Skeletal muscle tissue (tissue), 4 donors: ENCODE results near the gene ESR1. TPM values are rescaled to one million over a fixed set of nuclear protein-coding genes. Genes with fewer than 3 reads are reported as not detected.

ENCODE experiments used
- H3K27ac ChIP-seq: one replicate; pipeline ENCODE4 v1.7.0; 2013; ENCODE audit warnings: mild to moderate bottlenecking, low read depth, low read length, inconsistent platforms
- H3K27me3 ChIP-seq, 3 donors: one replicate each; pipeline ENCODE4 v1.7.0; 2013; ENCODE audit warnings: low read length in 3 of 3; ENCODE audit not compliant: control insufficient read depth in 3 of 3, insufficient read depth in 3 of 3
- H3K36me3 ChIP-seq, 3 donors: one replicate each; pipeline ENCODE4 v1.7.0; 2013; ENCODE audit warnings: low read length in 3 of 3; ENCODE audit not compliant: control insufficient read depth in 3 of 3, insufficient read depth in 3 of 3
- H3K4me1 ChIP-seq, 3 donors: one replicate each; pipeline ENCODE4 v1.7.0; 2013; ENCODE audit warnings: low read length in 3 of 3, mild to moderate bottlenecking in 3 of 3; ENCODE audit not compliant: control insufficient read depth in 3 of 3, insufficient read depth in 3 of 3
- H3K4me3 ChIP-seq, 3 donors: one replicate each; pipeline ENCODE4 v1.7.0; 2013; ENCODE audit warnings: low read length in 3 of 3
- H3K9ac ChIP-seq, 3 donors: one replicate each; pipeline ENCODE4 v1.7.0; 2013; ENCODE audit warnings: low read length in 3 of 3, mild to moderate bottlenecking in 3 of 3, moderate library complexity in 2 of 3, low read depth in 1 of 3
- H3K9me3 ChIP-seq, 3 donors: one replicate each; pipeline ENCODE4 v1.7.0; 2013; ENCODE audit warnings: low read length in 3 of 3; ENCODE audit not compliant: control insufficient read depth in 3 of 3
- total RNA-seq: library from RNA; depleted of rRNA; stranded (reverse); fragments of >200 nt; gene quantifications from one replicate; pipeline ENCODE4 v1.2.3, GENCODE V29; 2014
- donor health status: Osteomylitis.

ESR1 gene
- total RNA-seq, 1 donor from 2014 or later, result 1.0 TPM

GRCh38 chr6:151905854-151906253 is 98.4 kb downstream of the ESR1 start:
- no peaks in the 10 kb centered on the region for H3K27me3 ChIP-seq
- H3K27ac ChIP-seq, result no peak overlapping the region
- H3K4me1 ChIP-seq, result no peaks in the 10 kb centered on the region
- no peaks in the 10 kb centered on the region for H3K36me3 ChIP-seq
- H3K9me3 ChIP-seq, result no peaks in the 10 kb centered on the region
- no peak overlapping the region for H3K4me3 ChIP-seq
- H3K9ac ChIP-seq, result no peak overlapping the region

GRCh38 chr6:151911401-151911800 is 103.9 kb downstream of the ESR1 start:
- H3K36me3 ChIP-seq, result no peaks in the 10 kb centered on the region
- no peak overlapping the region for H3K4me3 ChIP-seq
- H3K9ac ChIP-seq, result no peak overlapping the region
- no peak overlapping the region for H3K27ac ChIP-seq
- no peaks in the 10 kb centered on the region for H3K9me3 ChIP-seq
- no peaks in the 10 kb centered on the region for H3K27me3 ChIP-seq
- no peaks in the 10 kb centered on the region for H3K4me1 ChIP-seq

- no peak overlapping the region for H3K27ac ChIP-seq
- no peak overlapping the region for H3K4me3 ChIP-seq
- no peaks in the 10 kb centered on the region for H3K36me3 ChIP-seq
- H3K9me3 ChIP-seq, result no peaks in the 10 kb centered on the region
- peaks cover 0 to 2% (median 0%) of the 10 kb centered on the region in 3 donors for H3K4me1 ChIP-seq
- H3K9ac ChIP-seq, result no peak overlapping the region
- no peaks in the 10 kb centered on the region for H3K27me3 ChIP-seq
These were observed 107.0 kb downstream of the ESR1 start for GRCh38 chr6:151914484-151914883.

- H3K4me3 ChIP-seq, result no peak overlapping the region
- H3K27me3 ChIP-seq, result no peaks in the 10 kb centered on the region
- H3K4me1 ChIP-seq, result peaks cover 0 to 2% (median 0%) of the 10 kb centered on the region in 3 donors
- H3K9ac ChIP-seq, result no peak overlapping the region
- H3K9me3 ChIP-seq, result no peaks in the 10 kb centered on the region
- no peaks in the 10 kb centered on the region for H3K36me3 ChIP-seq
- no peak overlapping the region for H3K27ac ChIP-seq
These were observed 108.6 kb downstream of the ESR1 start for GRCh38 chr6:151916075-151916474.

GRCh38 chr6:151916680-151917164 is 109.2 kb downstream of the ESR1 start:
- Histone ChIP-seq H3K9me3 (no peaks in the 10 kb centered on the region), H3K4me1 (peaks cover 0 to 2% (median 0%) of the 10 kb centered on the region in 3 donors), H3K27ac (no peak overlapping the region), H3K9ac (no peak overlapping the region), H3K36me3 (no peaks in the 10 kb centered on the region), H3K27me3 (no peaks in the 10 kb centered on the region), H3K4me3 (no peak overlapping the region)

- H3K27ac ChIP-seq, result no peak overlapping the region
- no peak overlapping the region for H3K4me3 ChIP-seq
- H3K27me3 ChIP-seq, result no peaks in the 10 kb centered on the region
- H3K9ac ChIP-seq, result no peak overlapping the region
- peaks cover 0 to 6% (median 2%) of the 10 kb centered on the region in 3 donors for H3K9me3 ChIP-seq
- no peaks in the 10 kb centered on the region for H3K36me3 ChIP-seq
- peaks cover 0 to 2% (median 0%) of the 10 kb centered on the region in 3 donors for H3K4me1 ChIP-seq
These were observed 110.2 kb downstream of the ESR1 start for GRCh38 chr6:151917531-151918329.

- H3K27me3 ChIP-seq, result no peaks in the 10 kb centered on the region
These were observed 132.8 kb downstream of the ESR1 start for GRCh38 chr6:151940307-151940706.

GRCh38 chr6:151948002-151948743 is 140.7 kb downstream of the ESR1 start:
- peaks cover 0 to 6% (median 5%) of the 10 kb centered on the region in 3 donors for H3K36me3 ChIP-seq

More at GRCh38 chr6:151940307-151940706, 132.8 kb downstream of the ESR1 start:
- H3K27ac ChIP-seq, result no peak overlapping the region
- H3K4me3 ChIP-seq, result no peak overlapping the region
- H3K36me3 ChIP-seq, result peaks cover 0 to 6% (median 2%) of the 10 kb centered on the region in 3 donors
- no peaks in the 10 kb centered on the region for H3K4me1 ChIP-seq
- no peaks in the 10 kb centered on the region for H3K9me3 ChIP-seq
- no peak overlapping the region for H3K9ac ChIP-seq

GRCh38 chr6:151958332-151958731 is 150.8 kb downstream of the ESR1 start:
- Histone ChIP-seq H3K27ac (no peak overlapping the region), H3K9me3 (no peaks in the 10 kb centered on the region), H3K36me3 (no peaks in the 10 kb centered on the region), H3K9ac (no peak overlapping the region), H3K4me3 (no peak overlapping the region), H3K4me1 (no peaks in the 10 kb centered on the region), H3K27me3 (no peaks in the 10 kb centered on the region)

More at GRCh38 chr6:151948002-151948743, 140.7 kb downstream of the ESR1 start:
- Histone ChIP-seq H3K9ac (no peak overlapping the region), H3K4me3 (no peak overlapping the region), H3K27ac (no peak overlapping the region), H3K27me3 (no peaks in the 10 kb centered on the region), H3K4me1 (no peaks in the 10 kb centered on the region), H3K9me3 (no peaks in the 10 kb centered on the region)

- Histone ChIP-seq H3K4me1 (no peaks in the 10 kb centered on the region), H3K9ac (no peak overlapping the region), H3K4me3 (no peak overlapping the region), H3K36me3 (no peaks in the 10 kb centered on the region), H3K9me3 (no peaks in the 10 kb centered on the region), H3K27ac (no peak overlapping the region), H3K27me3 (no peaks in the 10 kb centered on the region)
These were observed 151.6 kb downstream of the ESR1 start for GRCh38 chr6:151959086-151959485.
